GM19043 (cell line): ENCODE measurements around the gene LBHD1.
"Not testable (repeated sequence)": the region's sequence is repeated elsewhere in the genome, so short reads cannot be mapped to it uniquely, and the experiment has no call there.

Source experiments
- ATAC-seq: cut with Tn5 transposase; IDR thresholded peaks from one replicate; pipeline ENCODE4 v1.9.1; 2021; ENCODE audit warnings: low read depth; ENCODE audit not compliant: unreplicated experiment

The LBHD1 gene

GRCh38 chr11:62671608-62672389 is at the start of gene LBHD1, which contains the start of gene UQCC3:
Gene LBHD1, minus strand, starts transcription at chr11:62672267. Its CDS starts 2,236 bp downstream, at chr11:62670031.
Gene UQCC3, plus strand, starts transcription at chr11:62671673. Its CDS starts 73 bp downstream, at chr11:62671746.
- ATAC-seq, result peak; percentile 67

- no peak for ATAC-seq
These were observed 47.4 kb upstream of the LBHD1 start for GRCh38 chr11:62719302-62719978.

- no peak for ATAC-seq
These were observed 44.7 kb upstream of the LBHD1 start for GRCh38 chr11:62716816-62717215.

DNA sequence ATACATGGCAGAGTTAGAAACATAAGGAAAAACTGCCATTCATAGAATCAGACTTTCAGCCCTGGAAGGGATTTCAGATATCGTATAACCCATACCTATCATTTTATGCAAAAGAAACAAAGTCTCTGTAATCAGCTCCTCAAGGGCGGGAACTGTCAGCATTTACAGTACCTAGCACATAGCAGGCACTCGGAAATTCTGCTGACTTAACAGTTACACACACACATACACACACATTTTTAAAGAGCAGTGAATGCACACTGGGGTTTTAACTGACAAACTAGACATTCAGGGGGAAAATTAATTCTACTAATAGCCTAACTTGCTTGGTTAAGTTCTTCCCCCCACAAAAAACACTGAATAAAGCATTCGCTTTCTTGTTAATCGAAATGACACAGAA is 44.1 kb upstream of the LBHD1 start:
- no peak for ATAC-seq

DNA sequence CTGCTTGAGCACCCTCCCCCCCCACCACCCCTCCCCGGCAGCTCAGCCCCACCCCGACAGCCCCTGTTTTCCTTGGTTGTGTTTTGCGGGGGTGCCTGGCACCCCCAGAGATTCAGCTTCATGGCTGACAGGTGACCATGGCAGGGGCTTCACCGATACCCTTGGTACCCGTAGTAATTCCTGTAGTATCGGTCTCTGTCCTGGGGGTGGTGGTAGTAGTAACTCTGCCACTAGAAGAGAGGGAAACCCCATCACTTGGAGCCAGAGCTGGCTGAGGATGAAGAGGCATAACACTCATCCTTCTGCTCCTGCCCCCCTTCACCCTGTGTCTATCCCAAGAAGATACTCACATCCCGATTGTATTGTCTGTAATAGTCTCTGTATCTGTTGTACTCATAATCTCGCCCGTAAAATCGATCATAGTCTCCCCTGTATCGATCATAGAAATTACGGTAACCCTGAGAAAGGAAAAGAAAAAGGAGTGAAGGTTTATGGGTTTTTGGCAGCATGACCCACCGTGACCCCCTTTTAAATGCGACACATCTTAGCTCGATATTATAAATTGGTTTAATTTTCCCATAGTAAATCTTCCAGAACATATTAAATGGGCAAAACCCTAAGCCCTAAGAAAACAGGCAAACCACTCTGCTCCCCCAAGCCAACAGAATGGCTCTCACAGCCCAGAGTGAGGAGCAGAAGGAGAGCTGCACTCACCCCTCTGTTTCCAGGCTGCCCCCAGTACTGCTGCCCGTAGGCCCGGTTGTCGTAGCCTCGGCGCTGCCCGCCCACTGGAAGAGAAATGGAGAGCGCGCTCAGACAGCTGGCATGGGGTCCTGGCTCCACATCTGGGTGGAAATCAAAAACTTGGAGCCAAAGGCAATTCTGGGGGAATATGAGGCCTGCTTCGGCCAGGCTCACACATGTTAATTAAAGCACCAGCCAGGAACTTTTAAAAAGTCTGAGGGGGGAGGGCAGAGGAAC is 43.4 kb upstream of the LBHD1 start:
- no peak for ATAC-seq

- ATAC-seq, result no peak
These were observed 41.3 kb upstream of the LBHD1 start for GRCh38 chr11:62713343-62713742.

- no peak for ATAC-seq
These were observed 40.8 kb upstream of the LBHD1 start for GRCh38 chr11:62712861-62713260.

GRCh38 chr11:62712276-62712812 is 40.3 kb upstream of the LBHD1 start:
- no peak for ATAC-seq

DNA sequence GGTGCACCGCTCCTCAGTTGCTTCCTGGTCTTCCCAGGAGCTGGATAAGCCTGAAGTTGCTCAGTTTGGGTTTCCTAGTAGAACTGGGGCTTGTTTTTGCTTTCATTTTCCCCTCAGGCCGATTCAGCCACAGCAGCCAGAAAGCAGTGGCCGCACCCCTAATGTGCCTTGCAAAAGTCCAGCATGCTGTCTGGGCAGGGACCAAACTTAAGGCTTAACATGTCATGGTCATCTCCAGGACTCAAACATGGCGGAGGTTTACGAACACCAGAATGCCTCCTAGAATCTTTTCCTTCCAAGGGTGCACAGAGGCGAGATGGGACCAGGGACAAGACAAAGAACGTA is 37.9 kb upstream of the LBHD1 start:
- ATAC-seq, result no peak

- ATAC-seq, result peak; percentile 70
These were observed 37.4 kb upstream of the LBHD1 start for GRCh38 chr11:62709247-62710000.

DNA sequence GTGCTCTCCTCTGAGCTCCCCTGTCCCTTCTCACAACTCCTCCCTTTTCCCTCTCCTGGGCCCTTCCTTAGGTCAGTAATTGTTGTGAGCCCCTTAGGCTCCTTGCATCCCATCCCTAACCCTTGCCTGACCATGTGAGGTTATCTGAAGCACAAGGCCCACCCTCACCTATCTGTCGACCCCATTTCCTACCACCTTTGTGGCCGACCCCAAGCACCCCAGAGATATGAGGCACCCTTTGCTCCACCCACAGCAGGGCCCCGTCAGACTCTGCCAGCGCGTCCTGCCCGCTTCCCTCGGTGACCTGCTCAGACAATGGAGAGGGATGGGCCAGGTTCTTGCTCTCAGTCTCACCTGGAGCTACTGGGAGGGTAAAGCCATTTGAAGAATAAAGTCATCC is 36.7 kb upstream of the LBHD1 start:
- ATAC-seq, result no peak

DNA sequence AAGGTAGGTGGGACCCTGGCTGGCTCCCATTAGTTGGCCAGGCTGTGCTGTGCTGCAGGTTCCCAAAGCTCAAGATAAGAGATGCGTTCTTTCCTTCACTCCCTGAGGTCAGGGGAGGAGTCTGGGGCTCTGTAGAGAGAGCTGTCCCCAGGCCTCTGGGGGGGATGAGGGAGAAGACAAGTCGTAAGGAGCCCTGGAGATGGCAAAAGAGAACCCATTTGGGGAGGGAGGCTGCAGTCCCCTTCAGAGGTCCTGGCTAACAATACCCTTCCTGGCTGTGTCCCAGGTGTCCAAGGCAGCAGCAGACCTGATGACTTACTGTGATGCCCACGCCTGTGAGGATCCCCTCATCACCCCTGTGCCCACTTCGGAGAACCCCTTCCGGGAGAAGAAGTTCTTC is 36.3 kb upstream of the LBHD1 start:
- no peak for ATAC-seq

- ATAC-seq, result no peak
These were observed 35.3 kb upstream of the LBHD1 start, which contains the start of the genes BSCL2 and GNG3 for GRCh38 chr11:62707277-62707861. Gene BSCL2, minus strand, starts transcription at chr11:62707424. Its CDS starts 229 bp downstream, at chr11:62707195. Gene GNG3, plus strand, starts transcription at chr11:62707676. Its CDS starts 620 bp downstream, at chr11:62708296.

DNA sequence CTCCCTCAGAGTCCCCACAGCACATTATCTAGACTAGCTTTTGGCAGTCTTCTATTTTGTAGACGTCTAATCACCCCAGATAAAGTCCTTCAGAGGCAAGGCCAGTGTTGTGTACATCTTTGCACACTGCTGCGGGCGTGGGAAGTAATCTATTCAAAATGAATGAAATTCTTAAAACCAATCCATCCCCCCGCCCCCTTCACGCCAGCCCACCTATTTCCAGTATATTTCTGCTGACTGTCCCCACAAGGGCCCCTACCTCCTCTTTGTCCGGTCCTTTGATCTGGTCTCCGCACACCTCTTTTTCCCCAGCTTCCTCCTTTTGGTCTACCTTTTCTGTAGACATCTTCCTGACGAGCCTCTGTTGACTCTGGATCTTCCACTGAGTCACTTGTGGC is 34.8 kb upstream of the LBHD1 start:
- no peak for ATAC-seq

DNA sequence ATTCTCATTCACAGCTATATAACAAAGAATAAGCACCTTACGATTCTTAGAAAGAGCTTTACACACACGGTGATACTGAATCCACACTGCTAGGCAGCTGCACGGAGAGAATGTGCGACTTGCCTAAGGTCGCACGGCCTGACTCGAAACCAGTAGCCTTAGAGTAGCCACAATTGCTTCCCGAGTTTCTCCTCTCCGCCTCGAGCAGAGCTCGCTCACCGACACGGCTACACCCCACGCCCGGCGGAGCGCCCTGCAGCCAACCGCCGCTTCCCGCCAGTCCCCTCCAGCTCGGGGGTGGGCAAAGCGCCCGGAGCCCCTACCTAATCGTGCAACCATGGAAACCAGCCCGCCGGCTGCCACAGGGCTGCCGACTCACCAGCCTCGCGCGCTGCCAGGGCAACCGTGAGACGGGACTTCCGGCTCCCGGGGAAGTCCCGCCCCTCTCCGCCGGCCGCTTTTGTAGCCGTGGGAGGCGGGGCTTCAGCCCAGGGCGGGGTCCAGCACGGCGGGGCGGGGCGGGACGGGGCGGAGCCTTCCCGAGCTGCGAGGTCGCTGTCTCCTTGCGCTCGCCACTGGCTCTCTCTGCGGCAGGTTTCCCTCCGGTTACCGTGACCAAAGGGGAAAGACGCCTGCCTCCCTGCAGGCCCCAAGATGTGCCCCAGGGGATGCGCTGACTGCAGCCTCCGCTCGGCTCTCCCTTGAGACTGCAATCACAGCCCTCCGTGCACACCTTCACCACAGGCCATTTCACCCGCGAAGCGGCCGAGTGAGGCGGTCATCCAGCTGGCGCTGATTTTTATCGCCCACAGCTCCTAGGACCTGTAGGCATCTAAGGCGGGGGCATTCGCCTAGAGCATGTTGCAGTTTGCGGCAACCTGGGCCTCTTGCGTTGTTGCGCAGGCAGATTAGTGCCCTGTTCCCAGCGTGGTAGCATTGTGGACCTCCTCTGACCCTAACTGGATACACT is 34.1 kb upstream of the LBHD1 start:
- ATAC-seq, result peak; percentile 56

DNA sequence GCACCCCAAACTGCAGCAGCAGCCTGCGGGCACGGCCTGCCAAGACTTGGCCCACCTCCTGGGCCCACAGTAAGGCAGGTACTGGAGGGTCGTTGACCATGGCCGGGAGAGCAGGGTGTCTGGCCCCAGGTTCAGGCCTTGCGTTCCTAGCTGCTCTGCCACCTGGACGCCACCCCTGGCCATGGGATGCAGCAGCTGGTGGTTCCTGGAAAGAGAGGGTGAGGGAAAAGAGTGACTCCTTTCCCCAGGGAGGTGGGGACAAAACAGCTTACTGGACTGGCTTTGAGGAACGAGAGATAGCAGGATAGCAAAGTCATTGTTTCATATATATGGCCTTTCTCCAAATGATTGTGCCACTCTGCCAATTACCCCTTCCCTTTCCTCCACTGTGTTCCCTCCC is 33.3 kb upstream of the LBHD1 start:
- ATAC-seq, result no peak

- not testable (repeated sequence) for ATAC-seq
These were observed 31.9 kb upstream of the LBHD1 start for GRCh38 chr11:62703921-62704320.

DNA sequence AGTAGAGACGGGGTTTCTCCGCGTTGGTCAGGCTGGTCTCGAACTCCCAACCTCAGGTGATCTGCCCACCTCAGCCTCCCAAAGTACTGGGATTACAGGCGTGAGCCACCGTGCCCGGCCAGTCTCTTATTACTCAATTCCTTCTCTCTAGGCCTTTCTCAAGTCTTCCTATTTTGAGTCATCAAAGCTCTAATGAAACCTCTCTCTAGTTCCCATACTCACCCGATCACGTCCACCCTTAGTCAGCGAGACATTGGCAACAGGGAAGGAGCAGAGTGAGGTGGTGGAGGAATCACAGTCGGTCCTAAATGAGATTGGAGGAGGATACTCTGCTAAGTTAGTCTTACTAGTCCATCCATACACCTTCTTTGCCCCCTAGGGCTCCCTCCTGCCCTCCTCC is 30.2 kb upstream of the LBHD1 start:
- no peak for ATAC-seq
